HG03175 (cell line): ENCODE measurements around the gene ANKMY1.

Source experiments
- ATAC-seq: cut with Tn5 transposase; IDR thresholded peaks from one replicate; pipeline ENCODE4 v1.9.1; 2021; ENCODE audit warnings: mild to moderate bottlenecking, moderate library complexity; ENCODE audit not compliant: unreplicated experiment

The ANKMY1 gene

DNA sequence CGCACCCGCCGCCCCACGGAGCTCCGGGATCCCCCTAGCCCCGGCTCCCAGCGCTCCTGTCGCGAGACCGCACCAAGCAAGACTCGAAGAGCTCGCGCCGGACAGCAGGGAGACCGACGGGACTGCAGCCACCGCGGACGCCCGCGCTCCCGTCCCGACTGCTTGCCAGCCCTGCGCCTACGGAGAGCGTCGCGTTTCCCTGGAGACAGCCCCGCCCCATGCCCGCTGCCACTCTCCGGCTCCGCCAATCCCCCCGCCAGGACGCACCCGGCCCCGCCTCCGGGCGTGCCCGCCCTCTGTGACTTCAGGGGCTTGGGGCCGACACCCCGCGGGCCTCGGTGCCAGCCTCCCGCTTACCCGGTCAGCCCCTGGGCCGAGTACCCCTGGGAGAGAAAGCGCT, at the start of gene ANKMY1:
Gene ANKMY1, minus strand, starts transcription at position 181 of the 400 bp plus-strand sequence. CDS start 653 bp downstream, outside the sequence.
- ATAC-seq = no peak

GRCh38 chr2:240605867-240606743, 48.3 kb upstream of the ANKMY1 start:
- no peak for ATAC-seq

- ATAC-seq = no peak
These were observed 47.3 kb upstream of the ANKMY1 start for GRCh38 chr2:240604939-240605716.

DNA sequence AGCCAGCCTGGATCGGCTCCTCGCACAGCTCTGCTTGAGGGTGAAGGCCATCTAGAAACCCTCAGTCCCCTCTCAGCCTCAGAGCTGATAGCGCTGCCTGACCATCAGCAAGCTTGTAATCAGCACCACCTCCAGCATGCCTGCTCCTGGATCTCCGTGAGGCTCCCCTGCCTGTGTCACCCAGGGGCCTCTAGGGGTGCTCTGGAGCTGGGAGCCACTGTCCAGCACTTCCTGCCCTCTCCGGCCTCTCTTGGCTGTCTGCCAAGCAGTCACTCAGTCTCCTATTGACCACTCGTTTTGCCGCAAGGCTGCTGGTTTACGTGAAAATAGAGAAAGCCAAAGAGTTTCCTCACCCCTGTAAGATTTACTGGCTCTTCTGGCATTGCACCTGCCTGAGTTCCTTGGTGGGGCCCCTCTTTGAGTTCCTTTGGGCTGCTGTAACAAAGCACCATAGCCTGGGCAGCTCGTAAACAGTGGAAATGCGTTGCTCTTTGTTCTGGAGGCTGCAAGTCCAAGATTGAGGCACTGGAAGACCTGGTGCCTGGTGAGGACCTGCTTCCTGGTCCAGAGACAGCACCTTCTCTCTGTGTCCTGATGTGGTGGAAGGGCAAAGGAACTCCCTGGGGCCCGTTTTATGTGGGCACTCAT, 46.6 kb upstream of the ANKMY1 start:
- no peak for ATAC-seq

- ATAC-seq = no peak
These were observed 46.1 kb upstream of the ANKMY1 start for GRCh38 chr2:240603846-240604245.

DNA sequence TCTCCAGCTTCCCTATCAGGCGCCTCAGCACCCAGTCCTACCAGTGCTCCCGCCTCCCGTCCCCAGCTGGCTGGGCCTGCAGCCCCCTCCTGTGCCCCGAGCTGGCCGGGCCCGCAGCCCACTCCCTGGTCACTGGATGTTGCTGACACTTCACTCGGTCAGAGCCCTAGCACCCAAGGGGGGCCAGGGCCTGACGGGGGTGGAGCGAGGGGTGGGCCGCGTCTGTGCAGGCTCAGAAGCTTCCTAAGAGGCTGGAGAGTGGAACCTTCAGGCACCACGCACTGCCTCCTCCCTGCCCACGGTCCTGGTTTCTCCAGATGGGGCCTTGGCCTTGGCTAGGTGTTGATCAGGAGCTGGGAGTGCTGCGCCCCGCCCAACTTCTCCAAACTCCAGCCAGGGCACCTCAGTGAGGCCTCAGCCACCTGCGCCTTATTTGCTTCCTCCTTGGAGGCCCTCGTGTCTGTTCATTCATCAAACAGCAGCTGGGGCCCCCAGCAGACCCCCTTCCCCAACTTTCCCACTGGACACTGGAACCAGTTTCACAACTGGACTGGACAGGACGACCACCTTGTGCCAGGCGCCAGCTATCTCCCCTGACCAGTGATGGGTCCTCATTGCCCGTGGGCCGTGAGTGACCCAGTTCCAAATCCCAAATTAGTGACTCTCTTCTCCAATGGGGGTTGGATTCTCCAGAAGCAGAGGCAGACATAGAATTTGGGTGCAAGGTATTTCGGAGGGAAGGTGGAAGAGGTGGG, 45.5 kb upstream of the ANKMY1 start:
- ATAC-seq = no peak

DNA sequence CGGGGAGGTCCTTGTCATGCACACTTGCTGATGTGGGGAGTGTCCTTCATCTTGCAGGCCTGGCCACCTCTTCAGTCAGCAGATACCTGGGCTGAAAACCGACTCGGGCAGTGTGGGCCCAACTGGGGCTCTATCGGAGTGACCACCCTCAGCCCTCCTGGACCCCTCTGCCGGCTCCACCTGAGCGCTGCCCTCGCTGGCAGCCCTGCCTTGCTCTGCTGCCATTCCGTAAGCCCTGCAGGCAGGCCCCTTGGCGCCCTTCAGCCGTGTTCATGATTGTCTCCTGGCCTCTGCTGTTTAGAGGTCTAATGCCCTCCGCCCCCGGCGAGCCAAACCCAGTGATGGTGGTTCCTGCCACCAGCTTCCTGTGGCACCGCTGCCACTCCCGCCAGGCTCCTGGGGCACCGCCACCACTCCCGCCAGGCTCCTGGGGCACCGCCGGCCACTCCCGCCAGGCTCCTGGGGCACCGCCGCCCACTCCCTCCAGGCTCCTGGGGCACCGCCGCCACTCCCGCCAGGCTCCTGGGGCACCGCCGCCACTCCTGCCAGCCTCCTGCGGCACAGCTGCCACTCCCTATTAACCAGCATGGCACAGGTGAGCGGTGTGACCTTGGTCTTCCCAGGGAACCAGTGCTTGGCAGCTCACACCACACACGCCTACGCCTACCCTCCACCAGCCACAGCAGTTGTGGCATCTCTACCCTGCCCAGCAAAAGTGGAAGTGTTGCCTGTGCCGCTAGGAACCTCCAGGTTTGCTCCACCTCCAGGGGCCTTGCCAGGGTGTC, 44.7 kb upstream of the ANKMY1 start:
- ATAC-seq = no peak

- no peak for ATAC-seq
These were observed 44.0 kb upstream of the ANKMY1 start for GRCh38 chr2:240601831-240602160.

DNA sequence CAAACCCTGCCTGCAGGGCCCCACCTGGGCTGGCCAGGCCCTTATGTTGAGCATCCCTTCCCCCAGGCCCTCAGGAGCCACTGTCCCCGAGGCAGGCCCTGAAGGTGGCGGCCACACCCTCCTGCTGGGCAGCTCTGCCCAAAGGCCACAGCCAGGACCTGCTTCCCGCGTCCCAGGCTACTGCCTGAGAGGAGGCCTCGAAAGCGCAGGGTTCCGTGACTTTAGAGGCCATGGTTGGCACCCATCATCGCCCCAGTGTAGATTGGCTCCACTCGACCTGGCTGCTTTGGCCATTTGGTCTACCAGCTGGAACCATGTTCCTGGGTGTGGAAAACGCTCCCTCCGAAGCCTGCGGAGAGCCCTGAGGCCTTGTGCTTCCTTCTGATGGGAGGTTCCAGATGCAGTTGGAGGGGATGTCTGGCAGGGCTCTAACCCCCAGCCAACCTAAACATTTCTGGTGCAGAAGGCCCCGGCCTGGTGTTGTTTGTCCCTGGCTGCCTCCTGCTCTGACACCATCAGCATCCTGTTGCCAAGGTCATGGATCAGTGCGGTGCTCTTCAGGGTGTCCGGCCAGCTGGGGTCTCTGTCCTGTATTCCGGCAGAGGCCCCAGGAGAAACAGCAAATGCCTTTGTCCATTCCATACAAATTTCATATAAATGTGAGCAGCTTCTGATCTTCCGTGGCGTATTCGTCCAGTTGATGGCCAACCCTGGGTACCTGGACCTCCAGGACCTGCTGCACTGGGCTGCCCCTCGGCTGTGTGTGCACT, 43.5 kb upstream of the ANKMY1 start:
- ATAC-seq = no peak

GRCh38 chr2:240600451-240600961, 42.7 kb upstream of the ANKMY1 start:
- no peak for ATAC-seq

- no peak for ATAC-seq
These were observed 41.4 kb upstream of the ANKMY1 start for GRCh38 chr2:240599141-240599583.

- no peak for ATAC-seq
These were observed 40.6 kb upstream of the ANKMY1 start for GRCh38 chr2:240598311-240598911.

DNA sequence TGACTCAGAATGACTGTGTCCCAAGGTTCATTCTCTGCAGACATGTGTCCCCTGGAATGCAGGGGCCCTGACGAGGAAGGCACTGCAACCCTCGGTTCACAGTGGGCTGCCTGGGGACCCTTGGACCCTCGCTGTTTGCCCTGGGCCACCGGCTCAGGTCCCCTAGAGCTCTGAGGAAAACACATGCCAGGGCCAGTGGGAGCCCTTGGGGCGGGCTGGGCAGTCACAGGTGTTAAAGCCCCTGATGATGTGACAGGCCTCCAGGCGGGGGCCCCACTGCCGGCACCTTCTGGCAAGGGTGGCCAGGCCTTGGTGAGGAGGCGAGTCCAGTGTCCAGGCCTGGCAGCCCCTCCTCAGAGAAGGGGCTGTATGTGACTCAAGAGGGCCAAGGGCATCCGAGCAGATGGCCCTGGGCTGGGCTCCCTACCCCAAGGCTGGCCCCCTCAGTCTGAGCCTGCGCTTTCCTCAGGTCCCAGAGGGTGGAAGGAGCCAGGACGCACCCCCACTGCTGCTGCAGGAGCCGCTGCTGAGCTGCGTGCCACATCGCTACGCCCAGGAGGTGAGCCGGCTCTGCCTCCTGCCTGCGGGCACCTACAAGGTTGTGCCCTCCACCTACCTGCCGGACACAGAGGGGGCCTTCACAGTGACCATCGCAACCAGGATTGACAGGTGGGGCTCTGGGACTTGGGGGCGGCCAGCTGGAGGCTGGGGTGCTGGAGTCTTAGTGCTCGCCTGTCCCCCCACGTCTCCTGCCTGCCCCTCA, 39.8 kb upstream of the ANKMY1 start:
- ATAC-seq = no peak

DNA sequence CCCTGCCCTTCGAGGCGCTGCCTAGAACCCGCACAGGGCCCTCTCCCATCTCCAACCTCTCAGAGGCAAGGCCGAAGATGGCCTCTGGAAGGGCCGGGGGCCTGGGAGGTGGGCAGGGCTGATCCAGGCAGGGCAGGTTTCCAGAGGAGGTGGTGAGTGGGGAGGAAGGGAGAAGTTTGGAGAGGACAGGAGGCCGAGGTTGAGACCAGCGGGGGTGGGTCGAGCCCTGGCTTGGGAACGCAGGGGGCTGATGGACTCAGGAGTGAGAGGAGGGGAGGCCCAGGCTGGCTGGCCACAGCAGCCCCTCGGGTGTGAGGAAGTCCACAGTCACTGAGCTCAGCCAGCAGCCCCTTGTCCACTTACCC, 39.2 kb upstream of the ANKMY1 start:
- ATAC-seq = no peak

DNA sequence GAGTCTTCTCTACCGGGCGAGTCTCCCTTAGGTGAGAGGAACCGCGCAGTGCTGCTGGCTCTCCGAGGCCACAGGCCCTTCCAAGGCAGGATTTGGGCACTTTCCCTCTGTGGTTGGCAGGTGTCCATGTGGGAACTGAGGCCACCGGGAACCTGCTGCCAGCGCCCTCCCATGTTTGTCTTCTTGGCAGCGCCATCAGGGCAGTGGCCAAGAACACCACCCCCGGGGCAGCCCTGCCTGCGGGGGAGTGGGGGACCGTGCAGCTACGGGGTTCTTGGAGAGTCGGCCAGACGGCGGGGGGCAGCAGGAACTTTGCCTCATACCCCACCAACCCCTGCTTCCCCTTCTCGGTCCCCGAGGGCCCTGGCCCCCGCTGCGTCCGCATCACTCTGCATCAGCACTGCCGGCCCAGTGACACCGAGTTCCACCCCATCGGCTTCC, 38.7 kb upstream of the ANKMY1 start:
- no peak for ATAC-seq

DNA sequence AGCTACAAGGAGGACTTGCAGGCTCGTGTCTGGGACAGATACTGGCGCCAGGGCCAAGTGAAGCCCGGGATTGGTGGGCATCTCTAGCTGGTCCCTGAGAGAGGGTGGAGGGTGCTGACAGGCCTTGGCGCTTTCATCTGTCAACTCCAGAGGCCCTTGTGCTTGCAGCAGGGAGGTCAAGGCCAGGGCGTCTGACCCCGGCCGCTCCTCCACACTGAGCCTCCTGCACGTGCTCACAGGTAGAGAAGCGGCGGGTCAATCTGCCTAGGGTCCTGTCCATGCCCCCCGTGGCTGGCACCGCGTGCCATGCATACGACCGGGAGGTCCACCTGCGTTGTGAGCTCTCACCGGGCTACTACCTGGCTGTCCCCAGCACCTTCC, 38.3 kb upstream of the ANKMY1 start:
- ATAC-seq = no peak

GRCh38 chr2:240595381-240596079, 37.7 kb upstream of the ANKMY1 start:
- ATAC-seq = no peak
